Measurements from ENCODE around the gene WBP2.
"Not testable (repeated sequence)": the region's sequence is repeated elsewhere in the genome, so short reads cannot be mapped to it uniquely, and the experiment has no call there.

Gene WBP2

GRCh38 chr17:75815399-75815798 is 39.7 kb downstream of the WBP2 start:
- no peak for DNase-seq (ENCODE audit: low read depth in 1 of 2, low spot score in 1 of 2)
- no peak for TF ChIP-seq JUND (IDR thresholded peaks at IDR 0.05; ENCODE audit: low read depth)
- in situ Hi-C loops (cut with HindIII; ENCODE audit: low pct_unique_long_range_greater_than_20kb, low sequenced_read_pairs), result no loop called here

GRCh38 chr17:75814900-75815373 is 40.2 kb downstream of the WBP2 start:
- no peak for DNase-seq (ENCODE audit: low read depth in 1 of 2, low spot score in 1 of 2)
- TF ChIP-seq JUND (IDR thresholded peaks at IDR 0.05; ENCODE audit: low read depth), result no peak
- in situ Hi-C loops (cut with HindIII; ENCODE audit: low pct_unique_long_range_greater_than_20kb, low sequenced_read_pairs), result no loop called here

GRCh38 chr17:75814021-75814395 is 41.1 kb downstream of the WBP2 start:
- in situ Hi-C loops (cut with HindIII; ENCODE audit: low pct_unique_long_range_greater_than_20kb, low sequenced_read_pairs), result no loop called here
- TF ChIP-seq JUND (IDR thresholded peaks at IDR 0.05; ENCODE audit: low read depth), result no peak
- DNase-seq (ENCODE audit: low read depth in 1 of 2, low spot score in 1 of 2), result no peak

- DNase-seq (ENCODE audit: low read depth in 1 of 2, low spot score in 1 of 2), result no peak
- TF ChIP-seq JUND (IDR thresholded peaks at IDR 0.05; ENCODE audit: low read depth), result no peak
- in situ Hi-C loops (cut with HindIII; ENCODE audit: low pct_unique_long_range_greater_than_20kb, low sequenced_read_pairs), result no loop called here
Measured at GRCh38 chr17:75813081-75814020, 41.8 kb downstream of the WBP2 start.

GRCh38 chr17:75812096-75813013 is 42.8 kb downstream of the WBP2 start:
- no peak for TF ChIP-seq JUND (IDR thresholded peaks at IDR 0.05; ENCODE audit: low read depth)
- in situ Hi-C loops (cut with HindIII; ENCODE audit: low pct_unique_long_range_greater_than_20kb, low sequenced_read_pairs), result no loop called here
- no peak for DNase-seq (ENCODE audit: low read depth in 1 of 2, low spot score in 1 of 2)

- no peak for DNase-seq (ENCODE audit: low read depth in 1 of 2, low spot score in 1 of 2)
- no peak for TF ChIP-seq JUND (IDR thresholded peaks at IDR 0.05; ENCODE audit: low read depth)
- in situ Hi-C loops (cut with HindIII; ENCODE audit: low pct_unique_long_range_greater_than_20kb, low sequenced_read_pairs), result no loop called here
Measured at GRCh38 chr17:75811174-75811573, 44.0 kb downstream of the WBP2 start.

- in situ Hi-C loops (cut with HindIII; ENCODE audit: low pct_unique_long_range_greater_than_20kb, low sequenced_read_pairs); DNase-seq (ENCODE audit: low read depth in 1 of 2, low spot score in 1 of 2): not testable (repeated sequence)
Measured at GRCh38 chr17:75810756-75811155, 44.4 kb downstream of the WBP2 start.

- in situ Hi-C loops (cut with HindIII; ENCODE audit: low pct_unique_long_range_greater_than_20kb, low sequenced_read_pairs), result no loop called here
- TF ChIP-seq JUND (IDR thresholded peaks at IDR 0.05; ENCODE audit: low read depth), result no peak
- peak in 1 of 2 experiments; percentile 55 for DNase-seq (ENCODE audit: low read depth in 1 of 2, low spot score in 1 of 2)
Measured at GRCh38 chr17:75810216-75810615, 44.9 kb downstream of the WBP2 start.

- TF ChIP-seq JUND (IDR thresholded peaks at IDR 0.05; ENCODE audit: low read depth), result no peak
- no peak for DNase-seq (ENCODE audit: low read depth in 1 of 2, low spot score in 1 of 2)
- in situ Hi-C loops (cut with HindIII; ENCODE audit: low pct_unique_long_range_greater_than_20kb, low sequenced_read_pairs), result no loop called here
Measured at GRCh38 chr17:75809631-75810111, 45.5 kb downstream of the WBP2 start.

- in situ Hi-C loops (cut with HindIII; ENCODE audit: low pct_unique_long_range_greater_than_20kb, low sequenced_read_pairs), result no loop called here
- DNase-seq (ENCODE audit: low read depth in 1 of 2, low spot score in 1 of 2), result no peak
- TF ChIP-seq JUND (IDR thresholded peaks at IDR 0.05; ENCODE audit: low read depth), result no peak
Measured at GRCh38 chr17:75808905-75809621, 46.1 kb downstream of the WBP2 start.

- DNase-seq (ENCODE audit: low read depth in 1 of 2, low spot score in 1 of 2), result no peak
- no peak for TF ChIP-seq JUND (IDR thresholded peaks at IDR 0.05; ENCODE audit: low read depth)
- in situ Hi-C loops (cut with HindIII; ENCODE audit: low pct_unique_long_range_greater_than_20kb, low sequenced_read_pairs), result no loop called here
Measured at GRCh38 chr17:75808549-75808904, 46.6 kb downstream of the WBP2 start.

- DNase-seq (ENCODE audit: low read depth in 1 of 2, low spot score in 1 of 2), result no peak
- in situ Hi-C loops (cut with HindIII; ENCODE audit: low pct_unique_long_range_greater_than_20kb, low sequenced_read_pairs), result no loop called here
- no peak for TF ChIP-seq JUND (IDR thresholded peaks at IDR 0.05; ENCODE audit: low read depth)
Measured at GRCh38 chr17:75807861-75808260, 47.3 kb downstream of the WBP2 start.

All from T47D (cell line).